ENCODE measurements around the gene WASF1.
"Not testable (repeated sequence)": the region's sequence is repeated elsewhere in the genome, so short reads cannot be mapped to it uniquely, and the experiment has no call there.

WASF1 gene

GRCh38 chr6:110083875-110084585 lies 95.4 kb downstream of the WASF1 start:
- DNase-seq (ENCODE audit: low read depth), result no peak
- H3K4me3 ChIP-seq (ENCODE audit: control insufficient read depth, low read depth, low read length), result no peak overlapping the region
- TF ChIP-seq CTCF (IDR thresholded peaks at IDR 0.05; ENCODE audit: control insufficient read depth, insufficient read depth, low read depth, low read length, missing control alignments), result no peak

GRCh38 chr6:110075406-110075805 lies 104.1 kb downstream of the WASF1 start:
- no peak for DNase-seq (ENCODE audit: low read depth)
- no peak for TF ChIP-seq CTCF (IDR thresholded peaks at IDR 0.05; ENCODE audit: control insufficient read depth, insufficient read depth, low read depth, low read length, missing control alignments)
- H3K4me3 ChIP-seq (ENCODE audit: control insufficient read depth, low read depth, low read length), result no peak overlapping the region

- not testable (repeated sequence) for DNase-seq (ENCODE audit: low read depth); H3K4me3 ChIP-seq (ENCODE audit: control insufficient read depth, low read depth, low read length)
Measured at GRCh38 chr6:110073474-110073873, 106.0 kb downstream of the WASF1 start.

GRCh38 chr6:110068592-110068967 lies 110.9 kb downstream of the WASF1 start:
- TF ChIP-seq CTCF (IDR thresholded peaks at IDR 0.05; ENCODE audit: control insufficient read depth, insufficient read depth, low read depth, low read length, missing control alignments), result no peak
- no peak for DNase-seq (ENCODE audit: low read depth)
- H3K4me3 ChIP-seq (ENCODE audit: control insufficient read depth, low read depth, low read length), result no peak overlapping the region

- no peak for TF ChIP-seq CTCF (IDR thresholded peaks at IDR 0.05; ENCODE audit: control insufficient read depth, insufficient read depth, low read depth, low read length, missing control alignments)
- no peak overlapping the region for H3K4me3 ChIP-seq (ENCODE audit: control insufficient read depth, low read depth, low read length)
- DNase-seq (ENCODE audit: low read depth), result no peak
Measured at GRCh38 chr6:110067837-110068591, 111.5 kb downstream of the WASF1 start.

GRCh38 chr6:110064744-110065524 lies 114.5 kb downstream of the WASF1 start:
- H3K4me3 ChIP-seq (ENCODE audit: control insufficient read depth, low read depth, low read length), result no peak overlapping the region
- DNase-seq (ENCODE audit: low read depth), result no peak
- no peak for TF ChIP-seq CTCF (IDR thresholded peaks at IDR 0.05; ENCODE audit: control insufficient read depth, insufficient read depth, low read depth, low read length, missing control alignments)

Measured in AG09309 (cell line).